Central memory CD8-positive, alpha-beta T cell (primary cell): ENCODE data around the gene PI4KA.
"Not testable (repeated sequence)": the region's sequence is repeated elsewhere in the genome, so short reads cannot be mapped to it uniquely, and the experiment has no call there.

ENCODE experiments used
- ATAC-seq: fragments of 150-1000 bp; cut with Tn5 transposase; replicated peaks from 2 replicates; pipeline ENCODE4 v1.10.0; 2022; ENCODE audit warnings: mild to moderate bottlenecking, moderate FRiP score, moderate number of reproducible peaks; ENCODE audit not compliant: poor library complexity, severe bottlenecking; ENCODE audit errors: extremely low read depth
- DNase-seq, 2 donors: peaks; one replicate each; pipeline ENCODE4 v3.0.0; 2021; ENCODE audit warnings: low spot score in 2 of 2
- H3K27ac Mint-ChIP-seq: one replicate; pipeline ENCODE4 v1.8.0; 2022; ENCODE audit warnings: low read depth, mild to moderate bottlenecking, moderate library complexity, mixed read lengths
- H3K27me3 Mint-ChIP-seq: one replicate; pipeline ENCODE4 v1.8.0; 2022; ENCODE audit warnings: mixed read lengths
- H3K36me3 Mint-ChIP-seq: one replicate; pipeline ENCODE4 v1.8.0; 2022; ENCODE audit warnings: mild to moderate bottlenecking, moderate library complexity, mixed read lengths; ENCODE audit not compliant: insufficient read depth
- H3K4me1 Mint-ChIP-seq: one replicate; pipeline ENCODE4 v1.8.0; 2022; ENCODE audit warnings: mixed read lengths
- H3K4me3 Mint-ChIP-seq: one replicate; pipeline ENCODE4 v1.8.0; 2022; ENCODE audit warnings: mild to moderate bottlenecking, moderate library complexity, mixed read lengths
- H3K9me3 Mint-ChIP-seq: one replicate; pipeline ENCODE4 v1.8.0; 2022; ENCODE audit warnings: mixed read lengths

Gene PI4KA

DNA sequence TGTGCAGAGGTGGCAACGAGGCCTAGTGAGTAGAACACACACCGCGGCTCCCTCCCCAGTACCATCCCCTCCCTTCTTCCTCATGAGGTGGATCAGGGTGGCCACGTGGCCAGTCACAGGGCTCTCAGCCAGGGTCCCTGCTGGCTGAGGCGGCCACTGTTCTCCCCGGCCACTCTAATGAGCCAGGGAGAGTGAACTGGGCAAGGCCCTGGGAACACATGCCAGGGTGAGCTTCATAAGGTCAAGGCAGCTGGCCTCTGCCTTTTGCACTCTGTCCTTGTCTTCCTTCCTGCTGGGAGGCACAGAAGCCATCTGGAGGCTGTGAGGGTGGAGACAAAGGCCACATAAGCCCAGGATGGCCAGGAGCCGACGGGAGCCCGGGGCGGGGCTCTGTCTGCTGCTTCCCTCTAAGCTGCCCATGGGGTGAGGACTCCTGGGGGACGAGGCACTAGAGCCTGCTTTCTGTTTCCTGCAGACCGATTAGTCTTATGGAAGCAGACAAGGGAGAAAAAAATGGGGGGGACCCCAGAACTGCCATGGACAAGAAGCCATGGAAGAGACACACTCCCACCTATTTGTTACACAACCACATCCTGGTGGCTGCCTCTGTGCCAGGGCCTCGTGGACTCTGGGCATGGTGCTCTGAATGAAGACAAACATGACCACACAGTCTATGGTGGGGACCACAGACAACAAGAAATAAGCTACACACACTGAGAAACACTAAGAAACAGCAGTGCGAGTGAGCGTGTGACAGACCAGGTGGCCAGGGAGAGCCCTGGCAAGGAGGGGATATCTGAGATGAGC, 123.1 kb downstream of the PI4KA start:
- DNase-seq, H3K9me3 Mint-ChIP-seq, H3K27me3 Mint-ChIP-seq, ATAC-seq, H3K4me3 Mint-ChIP-seq, H3K4me1 Mint-ChIP-seq: not testable (repeated sequence)
- peaks cover 26% of the 10 kb centered on the region for H3K36me3 Mint-ChIP-seq
- H3K27ac Mint-ChIP-seq = peak overlapping the region; percentile 51

DNA sequence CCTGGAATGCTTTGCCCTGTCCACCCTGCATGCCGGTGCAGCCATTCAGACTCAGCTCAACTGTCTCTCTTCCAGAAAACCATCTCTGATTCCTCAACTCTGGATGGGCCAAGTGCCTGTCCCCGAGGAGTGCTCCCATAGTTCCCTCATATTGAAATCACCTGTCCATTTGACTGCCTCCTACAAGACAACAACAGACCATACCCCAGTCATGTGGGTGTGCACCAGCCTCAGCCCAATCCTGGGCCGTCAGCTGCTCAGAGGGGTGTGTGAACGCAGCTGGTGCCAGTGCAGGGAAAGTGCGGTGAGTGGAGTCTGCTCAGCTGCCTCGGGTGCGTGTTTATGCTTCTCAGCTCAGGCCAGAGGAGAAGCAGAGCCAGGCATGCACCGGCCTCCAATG, 126.2 kb downstream of the PI4KA start:
- DNase-seq, H3K27ac Mint-ChIP-seq, H3K27me3 Mint-ChIP-seq, ATAC-seq, H3K4me3 Mint-ChIP-seq, H3K9me3 Mint-ChIP-seq, H3K4me1 Mint-ChIP-seq: not testable (repeated sequence)
- peaks cover 17% of the 10 kb centered on the region for H3K36me3 Mint-ChIP-seq

DNA sequence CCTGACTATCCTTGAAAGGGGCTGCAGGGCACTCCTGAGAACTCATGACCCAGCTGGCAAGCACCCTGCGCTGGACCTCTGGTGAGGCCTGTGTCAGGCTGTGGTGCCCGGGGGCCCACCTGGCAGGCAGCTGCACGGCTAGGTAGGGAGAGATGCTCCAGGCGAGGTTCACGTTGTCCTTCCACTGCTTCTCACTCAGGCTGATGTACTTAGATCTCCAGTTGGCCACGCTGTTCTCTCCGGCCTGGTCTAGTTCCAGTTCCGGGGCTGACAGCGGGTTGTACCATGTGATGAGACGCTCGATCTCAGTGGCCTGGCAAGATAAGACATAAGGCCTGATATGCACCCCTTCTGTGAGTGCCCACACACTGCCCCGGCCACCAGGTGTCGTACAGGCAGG, 129.4 kb downstream of the PI4KA start:
- no peaks in the 10 kb centered on the region for H3K9me3 Mint-ChIP-seq
- H3K36me3 Mint-ChIP-seq = peaks cover 36% of the 10 kb centered on the region
- no peaks in the 10 kb centered on the region for H3K4me1 Mint-ChIP-seq
- H3K27me3 Mint-ChIP-seq = no peaks in the 10 kb centered on the region
- no peak overlapping the region for H3K4me3 Mint-ChIP-seq
- no peak for DNase-seq
- no peak overlapping the region for H3K27ac Mint-ChIP-seq
- no peak for ATAC-seq

DNA sequence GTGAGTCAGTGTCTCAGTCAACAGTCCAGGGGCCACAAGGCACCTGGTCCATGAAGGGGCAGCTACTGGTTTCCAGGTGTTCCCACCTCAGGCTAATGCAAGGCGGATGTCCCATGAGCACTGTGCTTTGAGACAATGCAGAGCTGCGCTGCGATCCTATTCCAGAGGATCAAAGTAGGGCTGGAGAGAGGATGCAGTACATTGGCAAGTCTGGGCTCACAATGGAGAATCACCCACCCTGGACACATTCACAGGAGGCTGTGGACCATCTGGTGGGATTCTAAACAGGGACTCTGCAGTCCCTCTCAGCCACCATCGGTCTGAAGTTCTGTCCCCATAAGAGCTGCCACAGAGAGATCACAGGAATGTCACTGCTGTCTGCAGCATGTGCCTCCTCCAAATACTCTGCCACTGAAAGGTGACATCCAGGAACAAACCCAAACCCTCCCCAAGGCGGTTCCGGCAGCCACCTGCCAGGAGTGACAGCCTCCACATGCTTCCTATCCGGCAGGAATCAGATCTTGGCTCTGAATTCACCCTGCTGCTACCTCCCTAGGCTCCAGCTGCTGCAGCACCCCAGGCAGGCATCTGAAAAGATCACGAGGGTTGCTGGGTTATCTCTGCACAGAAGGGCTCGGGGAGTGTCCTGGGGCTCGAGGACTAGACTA, 130.0 kb downstream of the PI4KA start:
- Mint-ChIP-seq H3K4me3 (no peak overlapping the region), H3K9me3 (no peaks in the 10 kb centered on the region), H3K4me1 (no peaks in the 10 kb centered on the region), H3K27ac (no peak overlapping the region), H3K27me3 (no peaks in the 10 kb centered on the region), H3K36me3 (peaks cover 36% of the 10 kb centered on the region)
- ATAC-seq = no peak
- no peak for DNase-seq

DNA sequence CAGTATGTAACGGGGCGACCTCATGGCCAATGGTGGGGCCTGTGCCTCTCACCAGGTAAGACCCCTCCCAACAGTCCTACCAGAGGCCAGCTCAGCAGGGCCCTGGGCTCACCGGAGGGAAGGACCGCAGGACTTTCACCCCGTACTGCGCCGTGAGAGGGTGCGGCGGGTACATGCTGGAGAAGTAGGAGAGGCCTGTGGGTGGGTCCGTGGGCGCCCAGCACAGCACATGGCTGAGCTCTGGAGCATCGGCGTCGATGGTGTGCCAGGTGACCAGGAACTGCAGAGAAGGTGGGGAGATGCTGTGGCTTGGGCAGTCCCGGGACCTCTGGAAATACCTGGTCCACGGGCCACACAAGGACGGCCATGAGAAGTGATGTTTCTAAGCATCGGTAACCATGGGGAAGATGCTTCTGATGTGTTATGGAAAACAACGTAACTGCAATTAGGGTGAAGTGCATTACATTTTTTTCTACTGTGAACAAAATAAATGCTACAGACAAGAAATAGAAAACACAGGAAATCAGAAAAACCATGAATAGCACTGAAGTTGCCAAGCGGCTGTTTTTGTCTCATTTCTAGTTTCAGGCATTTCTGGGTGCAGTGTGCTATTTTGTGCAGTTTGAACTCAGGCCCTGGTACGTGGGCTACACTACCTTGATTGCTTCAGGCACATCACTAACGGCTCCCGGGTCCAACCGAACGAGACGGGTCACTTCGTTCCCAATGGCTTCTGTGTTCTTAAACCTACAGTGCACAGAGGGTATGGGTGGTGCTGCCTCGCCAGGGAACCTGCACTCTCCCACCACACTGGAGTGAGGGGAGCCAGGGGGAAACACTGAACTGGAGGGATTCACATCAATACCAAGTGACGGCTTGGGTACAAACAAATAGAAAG, 131.2 kb downstream of the PI4KA start:
- H3K4me3 Mint-ChIP-seq = no peak overlapping the region
- ATAC-seq (no peak), DNase-seq (no peak)
- no peaks in the 10 kb centered on the region for H3K27me3 Mint-ChIP-seq
- H3K9me3 Mint-ChIP-seq = no peaks in the 10 kb centered on the region
- H3K36me3 Mint-ChIP-seq = peaks cover 32% of the 10 kb centered on the region
- no peaks in the 10 kb centered on the region for H3K4me1 Mint-ChIP-seq
- no peak overlapping the region for H3K27ac Mint-ChIP-seq

DNA sequence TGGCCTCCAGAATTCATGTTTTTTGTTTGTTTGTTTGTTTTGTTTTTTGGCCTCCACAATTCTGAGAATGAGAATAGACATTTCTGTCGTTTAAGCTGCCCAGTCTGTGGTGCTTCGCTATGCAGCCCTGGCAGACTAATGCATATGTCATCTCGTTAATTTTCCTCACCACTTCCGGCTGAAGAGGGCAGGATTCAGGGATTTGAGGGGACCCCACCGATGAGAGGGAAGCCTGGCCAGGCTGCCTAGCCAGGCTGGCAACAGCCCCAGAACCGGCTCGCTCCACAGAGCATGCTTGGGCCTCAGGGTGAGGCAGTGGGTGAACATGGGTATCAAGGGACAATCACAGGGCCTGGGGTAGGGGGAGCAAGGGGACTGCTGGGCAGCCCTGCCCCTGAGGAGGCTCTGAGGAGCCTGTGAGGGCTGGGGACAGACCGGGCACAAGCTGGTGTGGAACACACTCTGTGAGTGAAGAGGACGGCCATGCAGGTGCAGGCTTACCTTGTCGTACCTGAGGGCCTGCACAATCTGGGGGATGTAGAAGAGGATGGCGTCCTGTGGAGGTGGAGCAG, 132.5 kb downstream of the PI4KA start:
- Mint-ChIP-seq H3K27me3 (no peaks in the 10 kb centered on the region), H3K9me3 (no peaks in the 10 kb centered on the region), H3K4me3 (no peak overlapping the region), H3K4me1 (no peaks in the 10 kb centered on the region), H3K36me3 (peaks cover 30% of the 10 kb centered on the region), H3K27ac (no peak overlapping the region)
- DNase-seq (no peak), ATAC-seq (no peak)

DNA sequence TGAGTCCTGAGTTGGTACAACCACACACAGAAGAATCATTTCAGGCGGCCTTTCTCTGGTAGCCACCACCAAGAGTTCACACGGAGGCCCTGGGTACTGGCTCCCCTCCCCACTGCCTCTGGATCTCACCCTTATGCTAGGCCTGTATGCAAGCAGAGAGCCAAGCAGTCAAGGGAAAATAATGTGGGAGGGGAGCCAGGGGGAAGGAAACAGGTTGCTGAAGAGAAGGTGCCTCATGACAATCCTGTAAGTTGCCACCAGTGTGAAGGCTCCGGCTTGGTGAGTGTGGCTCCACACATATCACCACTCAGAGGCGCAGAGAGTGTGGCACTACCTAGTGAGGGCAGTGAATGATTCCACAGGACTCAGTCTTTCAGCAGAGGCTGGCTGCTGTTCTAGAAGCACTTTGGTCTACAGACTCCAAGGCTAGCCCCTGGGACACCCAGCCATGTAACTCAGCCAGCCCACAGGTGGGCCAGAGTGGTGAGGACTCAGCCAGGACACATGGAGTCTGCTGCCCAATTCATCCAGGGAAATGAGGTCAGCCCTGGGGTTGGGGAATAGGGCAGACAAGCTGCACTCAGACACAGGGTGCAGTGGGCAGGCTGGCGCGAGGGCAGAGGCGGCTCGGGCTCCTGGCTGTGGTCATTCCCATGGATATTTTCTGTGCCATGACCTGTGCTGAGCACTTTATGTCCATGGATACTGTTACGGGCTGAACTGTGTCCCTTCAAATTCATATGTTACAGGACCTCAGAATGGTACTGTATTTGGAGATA, 133.7 kb downstream of the PI4KA start:
- Mint-ChIP-seq H3K4me1 (no peaks in the 10 kb centered on the region), H3K36me3 (peaks cover 31% of the 10 kb centered on the region), H3K27ac (no peak overlapping the region), H3K4me3 (no peak overlapping the region), H3K9me3 (no peaks in the 10 kb centered on the region), H3K27me3 (no peaks in the 10 kb centered on the region)
- DNase-seq (no peak), ATAC-seq (no peak)

DNA sequence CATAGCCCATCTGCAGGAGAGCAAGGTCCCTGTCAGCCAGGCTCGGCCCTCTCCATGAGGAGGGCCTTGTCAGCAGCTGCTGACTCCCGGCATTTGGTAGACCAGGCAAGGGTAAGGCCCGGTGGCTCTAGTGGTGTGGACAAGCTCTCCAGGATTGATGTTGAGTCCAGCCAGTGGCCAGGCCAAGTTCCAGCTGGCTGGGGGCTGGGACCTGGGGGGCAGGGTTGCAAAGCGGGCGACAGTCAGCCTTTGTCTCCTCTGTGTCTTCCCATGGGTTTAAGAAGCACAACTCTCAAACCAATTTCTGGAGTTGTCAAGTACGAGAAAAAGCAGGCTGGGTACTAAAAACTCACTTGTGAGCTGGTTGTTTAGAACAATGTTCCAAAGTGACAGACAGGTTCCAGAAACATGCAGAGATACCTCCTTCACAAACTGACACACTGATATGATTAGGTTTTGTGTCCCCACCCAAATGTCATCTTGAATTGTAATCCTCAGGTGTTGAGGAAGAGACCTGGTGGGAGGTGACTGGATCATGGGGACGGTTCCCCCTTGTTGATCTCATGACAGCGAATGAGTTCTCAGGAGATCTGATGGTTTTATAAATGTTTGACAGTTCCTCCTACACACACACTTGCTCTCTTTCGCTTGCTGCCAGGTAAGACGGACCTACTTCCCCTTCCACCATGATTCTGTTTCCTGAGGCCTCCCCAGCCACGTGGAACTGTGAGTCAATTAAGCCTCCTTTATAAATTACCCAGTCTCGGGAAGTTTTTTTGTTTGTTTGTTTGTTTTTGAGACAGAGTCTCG, 137.0 kb downstream of the PI4KA start:
- no peaks in the 10 kb centered on the region for H3K4me1 Mint-ChIP-seq
- DNase-seq (no peak), ATAC-seq (no peak)
- H3K27me3 Mint-ChIP-seq = no peaks in the 10 kb centered on the region
- H3K36me3 Mint-ChIP-seq = peaks cover 26% of the 10 kb centered on the region
- no peak overlapping the region for H3K4me3 Mint-ChIP-seq
- no peak overlapping the region for H3K27ac Mint-ChIP-seq
- no peaks in the 10 kb centered on the region for H3K9me3 Mint-ChIP-seq

DNA sequence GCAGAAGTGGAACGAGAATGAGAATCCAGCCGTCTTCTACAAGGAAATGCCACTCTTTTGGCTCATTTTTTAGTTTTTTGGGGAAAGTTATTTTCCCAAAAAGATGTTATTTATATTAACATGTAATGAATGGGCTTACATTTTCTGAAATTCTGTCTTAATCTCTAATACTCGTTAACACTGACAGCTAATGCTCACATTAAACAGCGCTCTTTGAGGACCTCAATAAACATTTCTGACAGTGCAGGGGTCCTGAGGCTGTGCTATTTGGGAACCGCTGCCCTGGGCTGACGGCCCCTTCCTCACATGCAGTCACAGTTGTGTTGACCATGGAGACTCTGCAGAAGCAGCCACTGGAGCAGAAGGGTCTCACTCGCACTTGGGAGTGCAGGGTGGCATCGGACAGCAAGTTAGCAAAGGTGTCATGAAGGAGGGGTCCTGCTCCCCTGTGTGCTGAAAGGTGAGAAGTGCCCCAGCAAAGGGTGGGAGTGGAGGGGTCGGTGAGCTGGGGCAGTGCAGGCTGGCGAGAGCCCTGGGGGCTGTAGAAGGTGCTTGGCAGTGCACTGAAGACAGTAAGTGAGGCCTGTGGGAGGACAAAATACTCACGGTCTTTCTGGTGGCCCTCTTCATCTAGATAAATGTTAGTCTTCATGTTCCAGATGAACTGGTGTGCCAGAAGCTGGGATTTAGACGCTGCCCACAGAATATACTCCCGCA, 137.8 kb downstream of the PI4KA start:
- DNase-seq = no peak
- H3K36me3 Mint-ChIP-seq = peaks cover 21% of the 10 kb centered on the region
- ATAC-seq = no peak
- no peak overlapping the region for H3K4me3 Mint-ChIP-seq
- no peaks in the 10 kb centered on the region for H3K4me1 Mint-ChIP-seq
- H3K27me3 Mint-ChIP-seq = no peaks in the 10 kb centered on the region
- H3K9me3 Mint-ChIP-seq = no peaks in the 10 kb centered on the region
- no peak overlapping the region for H3K27ac Mint-ChIP-seq

DNA sequence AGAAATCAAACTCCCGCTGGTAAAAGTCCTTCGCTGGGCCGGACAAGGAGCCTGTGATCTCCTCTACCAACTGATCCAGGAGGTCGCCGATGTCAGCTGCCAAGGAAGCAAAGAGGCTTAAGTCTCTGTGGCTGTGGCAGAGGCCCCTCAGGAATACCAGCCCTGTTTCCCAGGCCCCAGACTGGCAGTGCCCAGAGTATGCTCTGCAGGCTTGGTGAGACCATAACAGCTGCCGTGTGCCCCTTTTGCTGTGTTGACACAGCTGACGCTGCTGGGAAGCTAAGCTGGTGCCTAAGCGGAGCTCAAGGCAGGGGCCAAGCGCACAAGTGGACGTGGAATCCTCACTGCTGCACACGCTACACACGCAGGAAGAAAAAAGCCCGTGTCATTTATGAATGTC, 139.9 kb downstream of the PI4KA start:
- not testable (repeated sequence) for H3K4me1 Mint-ChIP-seq, H3K27me3 Mint-ChIP-seq, ATAC-seq, H3K4me3 Mint-ChIP-seq, H3K9me3 Mint-ChIP-seq, H3K27ac Mint-ChIP-seq, DNase-seq
- H3K36me3 Mint-ChIP-seq = peaks cover 10% of the 10 kb centered on the region

DNA sequence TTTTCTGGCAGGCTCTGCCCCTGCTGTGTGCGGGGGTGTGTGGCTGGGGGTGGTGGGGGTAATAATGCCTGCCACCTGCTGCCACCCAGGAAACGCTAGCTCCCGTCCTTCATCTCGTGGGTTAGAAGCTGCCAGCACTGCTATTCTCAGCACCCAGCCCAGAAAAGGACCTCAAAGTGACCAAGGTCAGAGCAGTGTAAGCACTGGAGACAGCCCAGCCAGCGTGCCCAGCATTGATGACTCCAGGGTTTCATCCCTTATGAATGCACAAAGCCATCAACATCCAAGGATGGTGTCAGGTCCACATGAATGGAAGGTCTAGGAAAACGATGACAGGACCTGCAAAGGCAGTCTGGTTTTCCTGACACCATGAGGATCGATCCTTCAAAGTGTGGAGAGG, 140.6 kb downstream of the PI4KA start:
- H3K27ac Mint-ChIP-seq, ATAC-seq, H3K9me3 Mint-ChIP-seq, H3K4me1 Mint-ChIP-seq, H3K4me3 Mint-ChIP-seq, DNase-seq, H3K27me3 Mint-ChIP-seq: not testable (repeated sequence)
- peaks cover 12% of the 10 kb centered on the region for H3K36me3 Mint-ChIP-seq
